H1 (cell line): ENCODE data around the gene NR3C2. TPM values are rescaled to one million over a fixed set of nuclear protein-coding genes. Genes with fewer than 3 reads are reported as not detected.

Experiments
- NANOG ChIP-seq: IDR thresholded peaks from 2 replicates; pipeline ENCODE4 v1.6.1; 2011; ENCODE audit warnings: low read length, low read depth, mild to moderate bottlenecking, inconsistent platforms; ENCODE audit not compliant: insufficient read depth, poor library complexity, severe bottlenecking
- NRF1 ChIP-seq: IDR thresholded peaks from 2 replicates; pipeline ENCODE4 v1.6.1; 2011; ENCODE audit warnings: mild to moderate bottlenecking, low read depth, low read length, improper control_type of control experiment
- RXRA ChIP-seq: IDR thresholded peaks from 2 replicates; pipeline ENCODE4 v1.6.1; 2011; ENCODE audit warnings: low read depth, mild to moderate bottlenecking, low read length, moderate library complexity; ENCODE audit not compliant: insufficient read depth
- SP1 ChIP-seq: IDR thresholded peaks from 2 replicates; pipeline ENCODE4 v1.6.1; 2011; ENCODE audit warnings: low read depth, low read length
- SUZ12 ChIP-seq: fragments of 200-600 bp; sonication (generic); IDR thresholded peaks from 2 replicates; pipeline ENCODE4 v1.6.1; 2012; ENCODE audit warnings: mild to moderate bottlenecking, inconsistent platforms, low read length, moderate library complexity, mixed read lengths
- TBP ChIP-seq: IDR thresholded peaks from 2 replicates; pipeline ENCODE4 v1.6.1; 2011; ENCODE audit warnings: low read depth, low read length, improper control_type of control experiment
- TEAD4 ChIP-seq: IDR thresholded peaks from 2 replicates; pipeline ENCODE4 v1.6.1; 2012; ENCODE audit warnings: low read depth, low read length, inconsistent platforms, mixed read lengths
- polyA plus RNA-seq, 7 experiments: library from polyadenylated mRNA; depleted of rRNA in 3 of 7; stranded (reverse) in 5 of 7; unstranded in 2 of 7; fragments of >200 nt in 5 of 7; fragments of 200-250 nt in 2 of 7; gene quantifications; 1 replicate in 5 of 7; 2 replicates in 1 of 7; 4 replicates in 1 of 7; pipeline versions ENCODE4 v1.2.1 to v1.2.3, GENCODE V29; 2011 to 2013; ENCODE audit warnings: missing spikeins in 2 of 7, mixed read lengths in 2 of 7
- total RNA-seq: library from RNA; stranded (reverse); fragmentation: NEBNext Ultra II Directional; extraction: Animal tissue kit (Norgen Biotek cat#: 25700); gene quantifications from 2 replicates; pipeline ENCODE4 v1.2.1, GENCODE V29; 2021
- TF ChIP-seq, protein P1 (sequence below): fragments of 300-600 bp; sonication (generic); IDR thresholded peaks from 2 replicates; pipeline ENCODE4 v1.7.1; 2012; ENCODE audit warnings: low read length, moderate library complexity, mild to moderate bottlenecking, inconsistent platforms; ENCODE audit not compliant: insufficient replicate concordance
- TF ChIP-seq, protein P2 (sequence below): IDR thresholded peaks from 2 replicates; pipeline ENCODE4 v1.6.1; 2011; ENCODE audit warnings: low read depth, mild to moderate bottlenecking, low read length; ENCODE audit not compliant: insufficient read depth

The NR3C2 gene
- total and polyA plus RNA-seq, 2 of the 8 experiments (the other 6 are each of a cell fraction or from before 2014, with no cell fraction given): 0.80 to 3.9 TPM

DNA sequence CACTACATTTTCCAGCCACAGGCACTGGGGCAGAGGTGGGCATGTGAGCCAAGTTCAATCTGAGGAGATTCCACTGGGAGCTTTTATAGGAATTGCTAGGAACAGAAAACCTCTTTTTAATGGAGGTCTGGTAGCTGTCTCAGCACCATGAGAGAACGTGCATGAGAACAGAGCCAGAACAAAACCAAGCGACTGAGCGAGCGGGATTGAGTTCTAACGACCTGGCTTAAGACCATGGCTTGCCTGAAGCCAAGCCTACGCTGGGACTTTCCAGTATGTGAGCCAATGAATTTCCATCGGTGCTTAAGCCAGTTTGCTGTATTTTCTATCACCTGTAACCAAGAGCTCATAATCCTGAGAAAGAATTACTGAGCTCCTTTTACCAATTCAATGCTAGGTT, 183.7 kb downstream of the NR3C2 start (continued):
- TF ChIP-seq, protein P1, sequence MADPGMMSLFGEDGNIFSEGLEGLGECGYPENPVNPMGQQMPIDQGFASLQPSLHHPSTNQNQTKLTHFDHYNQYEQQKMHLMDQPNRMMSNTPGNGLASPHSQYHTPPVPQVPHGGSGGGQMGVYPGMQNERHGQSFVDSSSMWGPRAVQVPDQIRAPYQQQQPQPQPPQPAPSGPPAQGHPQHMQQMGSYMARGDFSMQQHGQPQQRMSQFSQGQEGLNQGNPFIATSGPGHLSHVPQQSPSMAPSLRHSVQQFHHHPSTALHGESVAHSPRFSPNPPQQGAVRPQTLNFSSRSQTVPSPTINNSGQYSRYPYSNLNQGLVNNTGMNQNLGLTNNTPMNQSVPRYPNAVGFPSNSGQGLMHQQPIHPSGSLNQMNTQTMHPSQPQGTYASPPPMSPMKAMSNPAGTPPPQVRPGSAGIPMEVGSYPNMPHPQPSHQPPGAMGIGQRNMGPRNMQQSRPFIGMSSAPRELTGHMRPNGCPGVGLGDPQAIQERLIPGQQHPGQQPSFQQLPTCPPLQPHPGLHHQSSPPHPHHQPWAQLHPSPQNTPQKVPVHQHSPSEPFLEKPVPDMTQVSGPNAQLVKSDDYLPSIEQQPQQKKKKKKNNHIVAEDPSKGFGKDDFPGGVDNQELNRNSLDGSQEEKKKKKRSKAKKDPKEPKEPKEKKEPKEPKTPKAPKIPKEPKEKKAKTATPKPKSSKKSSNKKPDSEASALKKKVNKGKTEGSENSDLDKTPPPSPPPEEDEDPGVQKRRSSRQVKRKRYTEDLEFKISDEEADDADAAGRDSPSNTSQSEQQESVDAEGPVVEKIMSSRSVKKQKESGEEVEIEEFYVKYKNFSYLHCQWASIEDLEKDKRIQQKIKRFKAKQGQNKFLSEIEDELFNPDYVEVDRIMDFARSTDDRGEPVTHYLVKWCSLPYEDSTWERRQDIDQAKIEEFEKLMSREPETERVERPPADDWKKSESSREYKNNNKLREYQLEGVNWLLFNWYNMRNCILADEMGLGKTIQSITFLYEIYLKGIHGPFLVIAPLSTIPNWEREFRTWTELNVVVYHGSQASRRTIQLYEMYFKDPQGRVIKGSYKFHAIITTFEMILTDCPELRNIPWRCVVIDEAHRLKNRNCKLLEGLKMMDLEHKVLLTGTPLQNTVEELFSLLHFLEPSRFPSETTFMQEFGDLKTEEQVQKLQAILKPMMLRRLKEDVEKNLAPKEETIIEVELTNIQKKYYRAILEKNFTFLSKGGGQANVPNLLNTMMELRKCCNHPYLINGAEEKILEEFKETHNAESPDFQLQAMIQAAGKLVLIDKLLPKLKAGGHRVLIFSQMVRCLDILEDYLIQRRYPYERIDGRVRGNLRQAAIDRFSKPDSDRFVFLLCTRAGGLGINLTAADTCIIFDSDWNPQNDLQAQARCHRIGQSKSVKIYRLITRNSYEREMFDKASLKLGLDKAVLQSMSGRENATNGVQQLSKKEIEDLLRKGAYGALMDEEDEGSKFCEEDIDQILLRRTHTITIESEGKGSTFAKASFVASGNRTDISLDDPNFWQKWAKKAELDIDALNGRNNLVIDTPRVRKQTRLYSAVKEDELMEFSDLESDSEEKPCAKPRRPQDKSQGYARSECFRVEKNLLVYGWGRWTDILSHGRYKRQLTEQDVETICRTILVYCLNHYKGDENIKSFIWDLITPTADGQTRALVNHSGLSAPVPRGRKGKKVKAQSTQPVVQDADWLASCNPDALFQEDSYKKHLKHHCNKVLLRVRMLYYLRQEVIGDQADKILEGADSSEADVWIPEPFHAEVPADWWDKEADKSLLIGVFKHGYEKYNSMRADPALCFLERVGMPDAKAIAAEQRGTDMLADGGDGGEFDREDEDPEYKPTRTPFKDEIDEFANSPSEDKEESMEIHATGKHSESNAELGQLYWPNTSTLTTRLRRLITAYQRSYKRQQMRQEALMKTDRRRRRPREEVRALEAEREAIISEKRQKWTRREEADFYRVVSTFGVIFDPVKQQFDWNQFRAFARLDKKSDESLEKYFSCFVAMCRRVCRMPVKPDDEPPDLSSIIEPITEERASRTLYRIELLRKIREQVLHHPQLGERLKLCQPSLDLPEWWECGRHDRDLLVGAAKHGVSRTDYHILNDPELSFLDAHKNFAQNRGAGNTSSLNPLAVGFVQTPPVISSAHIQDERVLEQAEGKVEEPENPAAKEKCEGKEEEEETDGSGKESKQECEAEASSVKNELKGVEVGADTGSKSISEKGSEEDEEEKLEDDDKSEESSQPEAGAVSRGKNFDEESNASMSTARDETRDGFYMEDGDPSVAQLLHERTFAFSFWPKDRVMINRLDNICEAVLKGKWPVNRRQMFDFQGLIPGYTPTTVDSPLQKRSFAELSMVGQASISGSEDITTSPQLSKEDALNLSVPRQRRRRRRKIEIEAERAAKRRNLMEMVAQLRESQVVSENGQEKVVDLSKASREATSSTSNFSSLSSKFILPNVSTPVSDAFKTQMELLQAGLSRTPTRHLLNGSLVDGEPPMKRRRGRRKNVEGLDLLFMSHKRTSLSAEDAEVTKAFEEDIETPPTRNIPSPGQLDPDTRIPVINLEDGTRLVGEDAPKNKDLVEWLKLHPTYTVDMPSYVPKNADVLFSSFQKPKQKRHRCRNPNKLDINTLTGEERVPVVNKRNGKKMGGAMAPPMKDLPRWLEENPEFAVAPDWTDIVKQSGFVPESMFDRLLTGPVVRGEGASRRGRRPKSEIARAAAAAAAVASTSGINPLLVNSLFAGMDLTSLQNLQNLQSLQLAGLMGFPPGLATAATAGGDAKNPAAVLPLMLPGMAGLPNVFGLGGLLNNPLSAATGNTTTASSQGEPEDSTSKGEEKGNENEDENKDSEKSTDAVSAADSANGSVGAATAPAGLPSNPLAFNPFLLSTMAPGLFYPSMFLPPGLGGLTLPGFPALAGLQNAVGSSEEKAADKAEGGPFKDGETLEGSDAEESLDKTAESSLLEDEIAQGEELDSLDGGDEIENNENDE: no peak
- TF ChIP-seq RXRA (no peak), NRF1 (no peak), TBP (no peak), NANOG (no peak), SUZ12 (no peak), SP1 (no peak), TEAD4 (no peak)
- TF ChIP-seq, protein P2, sequence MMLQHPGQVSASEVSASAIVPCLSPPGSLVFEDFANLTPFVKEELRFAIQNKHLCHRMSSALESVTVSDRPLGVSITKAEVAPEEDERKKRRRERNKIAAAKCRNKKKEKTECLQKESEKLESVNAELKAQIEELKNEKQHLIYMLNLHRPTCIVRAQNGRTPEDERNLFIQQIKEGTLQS: no peak
